ENCODE measurements around the gene TIMP2. TPM values are rescaled to one million over a fixed set of nuclear protein-coding genes. Genes with fewer than 3 reads are reported as not detected.

TIMP2 gene
- total and polyA plus RNA-seq, 2 of the 13 experiments (the other 11 are each of a cell fraction or from before 2014, with no cell fraction given) = 3.8 to 8.5 TPM

GRCh38 chr17:78925234-78925633 lies at the start of gene TIMP2 (continued):
- 0 out of 2 replicates have a peak, but pooled peaks have one; percentile 42 for TF ChIP-seq HOXA5 (CRISPR knock-in tag; IDR thresholded peaks at IDR 0.05)
- TF ChIP-seq CTCF (CRISPR knock-in tag; IDR thresholded peaks at IDR 0.05) = 0 out of 2 replicates have a peak, but pooled peaks have one; percentile 23
- peak; percentile 65; the same call in 1 of the 2 replicates for TF ChIP-seq TFDP1 (CRISPR knock-in tag; IDR thresholded peaks at IDR 0.05; ENCODE audit: borderline replicate concordance)
- peak; percentile 4; the same call in 1 of the 2 replicates for TF ChIP-seq ZNF574 (CRISPR knock-in tag; IDR thresholded peaks at IDR 0.05)
- TF ChIP-seq ZNF230 (CRISPR knock-in tag; IDR thresholded peaks at IDR 0.05) = 0 out of 2 replicates have a peak, but pooled peaks have one; percentile 8
- TF ChIP-seq ZNF317 (CRISPR knock-in tag; IDR thresholded peaks at IDR 0.05) = no peak
- no peak for TF ChIP-seq CENPBD1 (CRISPR knock-in tag; IDR thresholded peaks at IDR 0.05; ENCODE audit: borderline replicate concordance, low read depth)
- peak; percentile 66 for TF ChIP-seq POLR2G (IDR thresholded peaks at IDR 0.05; ENCODE audit: low read depth, low read length)
- TF ChIP-seq ATF5 (CRISPR knock-in tag; IDR thresholded peaks at IDR 0.05; ENCODE audit: low read depth) = no peak
- no peak for TF ChIP-seq ZNF746 (CRISPR knock-in tag; IDR thresholded peaks at IDR 0.05)
- TF ChIP-seq RBFOX2 (IDR thresholded peaks at IDR 0.05; ENCODE audit: low read depth, low read length) = 0 out of 2 replicates have a peak, but pooled peaks have one; percentile 24
- TF ChIP-seq MYC (CRISPR knock-in tag; IDR thresholded peaks at IDR 0.05; ENCODE audit: borderline replicate concordance) = peak; percentile 8; the same call in 1 of the 2 replicates
- no peak for TF ChIP-seq ZNF562 (CRISPR knock-in tag; IDR thresholded peaks at IDR 0.05; ENCODE audit: borderline replicate concordance)
- peak; percentile 90; the same call in 1 of the 2 replicates for TF ChIP-seq DR1 (CRISPR knock-in tag; IDR thresholded peaks at IDR 0.05)
- no peak for TF ChIP-seq BATF2 (CRISPR knock-in tag; IDR thresholded peaks at IDR 0.05)
- peak; percentile 16; the same call in 1 of the 2 replicates for TF ChIP-seq NFYB (CRISPR knock-in tag; IDR thresholded peaks at IDR 0.05)
- TF ChIP-seq YEATS4 (CRISPR knock-in tag; IDR thresholded peaks at IDR 0.05; ENCODE audit: borderline replicate concordance) = peak; percentile 16; the same call in 1 of the 2 replicates
- TF ChIP-seq THAP9 (CRISPR knock-in tag; IDR thresholded peaks at IDR 0.05; ENCODE audit: borderline replicate concordance) = no peak
- TF ChIP-seq TAF1 (CRISPR knock-in tag; IDR thresholded peaks at IDR 0.05) = peak; percentile 59
